Loucy (cell line): ENCODE data around the gene UNC13B.

Experiments
- H2AFZ ChIP-seq: fragments of 200-600 bp; sonication (generic); 2 replicates; pipeline ENCODE4 v1.6.0; 2016; ENCODE audit warnings: antibody characterized with exemption, mild to moderate bottlenecking, low read length, moderate library complexity
- H3F3A ChIP-seq: fragments of 200-600 bp; 2 replicates; pipeline ENCODE4 v1.6.0; 2016; ENCODE audit warnings: antibody characterized with exemption, low read depth, mild to moderate bottlenecking
- H3K27me3 ChIP-seq: fragments of 200-600 bp; sonication (generic); 2 replicates; pipeline ENCODE4 v1.6.1; 2014; ENCODE audit warnings: low read length, mild to moderate bottlenecking; ENCODE audit not compliant: insufficient read depth, poor library complexity, severe bottlenecking
- H3K36me3 ChIP-seq: fragments of 200-600 bp; sonication (generic); 2 replicates; pipeline ENCODE4 v1.6.1; 2016; ENCODE audit warnings: low read length; ENCODE audit not compliant: insufficient read depth
- H3K4me1 ChIP-seq: fragments of 200-600 bp; sonication (generic); 2 replicates; pipeline ENCODE4 v1.5.1; 2014; ENCODE audit warnings: low read length, mild to moderate bottlenecking; ENCODE audit not compliant: insufficient read depth, poor library complexity, severe bottlenecking
- H3K4me2 ChIP-seq: fragments of 200-600 bp; sonication (generic); 2 replicates; pipeline ENCODE4 v1.6.0; 2014; ENCODE audit warnings: antibody characterized with exemption, low read length, low read depth, mild to moderate bottlenecking; ENCODE audit not compliant: poor library complexity, severe bottlenecking
- H3K4me3 ChIP-seq: fragments of 200-600 bp; sonication (generic); 2 replicates; pipeline ENCODE4 v1.5.1; 2014; ENCODE audit warnings: low read length, mild to moderate bottlenecking, mixed read lengths; ENCODE audit not compliant: poor library complexity, severe bottlenecking
- H3K79me2 ChIP-seq: fragments of 200-600 bp; sonication (generic); 2 replicates; pipeline ENCODE4 v1.6.1; 2014; ENCODE audit warnings: low read length; ENCODE audit not compliant: insufficient read depth
- H3K9ac ChIP-seq: fragments of 200-600 bp; sonication (generic); 2 replicates; pipeline ENCODE4 v1.6.0; 2014; ENCODE audit warnings: mild to moderate bottlenecking, low read depth, low read length, moderate library complexity; ENCODE audit not compliant: poor library complexity, severe bottlenecking
- H3K9me2 ChIP-seq: fragments of 200-600 bp; sonication (generic); replicated peaks from 2 replicates; pipeline ENCODE4 v1.6.1; 2016; ENCODE audit warnings: low read depth, low read length, mixed read lengths
- H3K9me3 ChIP-seq: fragments of 200-600 bp; sonication (generic); 2 replicates; pipeline ENCODE4 v1.6.1; 2014; ENCODE audit warnings: mild to moderate bottlenecking, antibody characterized with exemption, low read length, low read depth; ENCODE audit not compliant: insufficient read depth
- H4K20me1 ChIP-seq: fragments of 200-600 bp; sonication (generic); 2 replicates; pipeline ENCODE4 v1.6.0; 2014; ENCODE audit warnings: antibody characterized with exemption, low read length, mild to moderate bottlenecking; ENCODE audit not compliant: insufficient read depth, poor library complexity, severe bottlenecking
- CTCF ChIP-seq: fragments of 200-600 bp; sonication (generic); conservative IDR thresholded peaks from 2 replicates; pipeline ENCODE4 v1.5.1; 2014; ENCODE audit warnings: mild to moderate bottlenecking, antibody characterized with exemption, low read length
- EZH2phosphoT487 ChIP-seq: fragments of 200-600 bp; IDR thresholded peaks from 2 replicates; pipeline ENCODE4 v1.6.1; 2018; ENCODE audit warnings: antibody characterized with exemption, mild to moderate bottlenecking, moderate library complexity, borderline replicate concordance

The UNC13B gene

GRCh38 chr9:35426627-35427026 is 264.8 kb downstream of the UNC13B start:
- Histone ChIP-seq H3F3A (no peaks in the 10 kb centered on the region), H3K4me1 (peaks cover 3% of the 10 kb centered on the region), H3K36me3 (no peaks in the 10 kb centered on the region), H3K79me2 (no peaks in the 10 kb centered on the region), H3K9me2 (no peaks in the 10 kb centered on the region), H3K9me3 (no peaks in the 10 kb centered on the region), H3K27me3 (no peaks in the 10 kb centered on the region), H3K4me3 (no peak overlapping the region), H4K20me1 (no peaks in the 10 kb centered on the region), H2AFZ (no peak overlapping the region), H3K4me2 (no peak overlapping the region), H3K9ac (no peak overlapping the region)
- TF ChIP-seq CTCF, result no peak
- TF ChIP-seq EZH2phosphoT487, result no peak

GRCh38 chr9:35431467-35431866 is 269.7 kb downstream of the UNC13B start:
- TF ChIP-seq EZH2phosphoT487, result no peak
- H3K9ac ChIP-seq, result no peak overlapping the region
- H3F3A ChIP-seq, result no peaks in the 10 kb centered on the region; the same call in 1 of the 2 replicates
- no peak overlapping the region for H2AFZ ChIP-seq
- H3K79me2 ChIP-seq, result no peaks in the 10 kb centered on the region
- H3K9me3 ChIP-seq, result no peaks in the 10 kb centered on the region
- no peak overlapping the region for H3K4me2 ChIP-seq
- no peaks in the 10 kb centered on the region for H4K20me1 ChIP-seq
- no peaks in the 10 kb centered on the region for H3K4me1 ChIP-seq
- no peaks in the 10 kb centered on the region for H3K9me2 ChIP-seq
- H3K36me3 ChIP-seq, result no peaks in the 10 kb centered on the region
- H3K27me3 ChIP-seq, result no peaks in the 10 kb centered on the region
- H3K4me3 ChIP-seq, result no peak overlapping the region

GRCh38 chr9:35432076-35432475 is 270.3 kb downstream of the UNC13B start:
- H3K36me3 ChIP-seq, result no peaks in the 10 kb centered on the region
- H3K4me1 ChIP-seq, result no peaks in the 10 kb centered on the region
- no peak for TF ChIP-seq EZH2phosphoT487
- no peak for TF ChIP-seq CTCF
- H3K4me2 ChIP-seq, result no peak overlapping the region
- H3K9me2 ChIP-seq, result no peaks in the 10 kb centered on the region
- H2AFZ ChIP-seq, result no peak overlapping the region
- no peak overlapping the region for H3K9ac ChIP-seq
- no peaks in the 10 kb centered on the region for H3K79me2 ChIP-seq
- no peaks in the 10 kb centered on the region; the same call in 1 of the 2 replicates for H3F3A ChIP-seq
- H3K4me3 ChIP-seq, result no peak overlapping the region
- no peaks in the 10 kb centered on the region for H3K9me3 ChIP-seq
- H4K20me1 ChIP-seq, result no peaks in the 10 kb centered on the region
- H3K27me3 ChIP-seq, result no peaks in the 10 kb centered on the region

- no peaks in the 10 kb centered on the region for H3K79me2 ChIP-seq
- TF ChIP-seq EZH2phosphoT487 (no peak), CTCF (no peak)
- no peak overlapping the region for H3K4me3 ChIP-seq
- no peaks in the 10 kb centered on the region for H3K4me1 ChIP-seq
- no peak overlapping the region for H2AFZ ChIP-seq
- H3K9me3 ChIP-seq, result no peaks in the 10 kb centered on the region
- no peaks in the 10 kb centered on the region for H3K27me3 ChIP-seq
- no peaks in the 10 kb centered on the region for H3K9me2 ChIP-seq
- no peak overlapping the region for H3K9ac ChIP-seq
- H3K4me2 ChIP-seq, result no peak overlapping the region
- no peaks in the 10 kb centered on the region for H4K20me1 ChIP-seq
- H3K36me3 ChIP-seq, result no peaks in the 10 kb centered on the region
- H3F3A ChIP-seq, result no peaks in the 10 kb centered on the region; the same call in 1 of the 2 replicates
Measured at GRCh38 chr9:35436933-35437332, 275.1 kb downstream of the UNC13B start.
